Eye (tissue), 1 donor: Measurements from ENCODE around the gene CD46.
A peak's percentile ranks its signal among the peaks of the same experiment; 100 is the strongest.

Experiments
- DNase-seq: peaks from one replicate; pipeline ENCODE4 v3.0.0-alpha.2; 2015

Gene CD46

GRCh38 chr1:207817166-207817565 lies 65.3 kb downstream of the CD46 start:
- no peak for DNase-seq

GRCh38 chr1:207817778-207818751 lies 66.2 kb downstream of the CD46 start:
- DNase-seq, result no peak

- no peak for DNase-seq
Measured at GRCh38 chr1:207818971-207819451, 67.2 kb downstream of the CD46 start.

GRCh38 chr1:207820568-207821463 lies 69.0 kb downstream of the CD46 start:
- no peak for DNase-seq

- DNase-seq, result no peak
Measured at GRCh38 chr1:207821464-207822045, 69.7 kb downstream of the CD46 start.

- DNase-seq, result no peak
Measured at GRCh38 chr1:207822124-207822601, 70.3 kb downstream of the CD46 start.

GRCh38 chr1:207822602-207823451 lies 71.0 kb downstream of the CD46 start:
- no peak for DNase-seq

GRCh38 chr1:207823531-207823879 lies 71.7 kb downstream of the CD46 start:
- DNase-seq, result no peak

- peak; percentile 95 for DNase-seq
Measured at GRCh38 chr1:207823880-207824566, 72.2 kb downstream of the CD46 start.

- DNase-seq, result no peak
Measured at GRCh38 chr1:207824691-207825408, 73.0 kb downstream of the CD46 start.

GRCh38 chr1:207825409-207825695 lies 73.5 kb downstream of the CD46 start:
- DNase-seq, result no peak

GRCh38 chr1:207825719-207826556 lies 74.1 kb downstream of the CD46 start:
- no peak for DNase-seq

GRCh38 chr1:207826557-207827487 lies 75.0 kb downstream of the CD46 start:
- peak; percentile 50 for DNase-seq

- DNase-seq, result no peak
Measured at GRCh38 chr1:207827488-207827830, 75.6 kb downstream of the CD46 start.

- no peak for DNase-seq
Measured at GRCh38 chr1:207828046-207828445, 76.2 kb downstream of the CD46 start.

- DNase-seq, result peak; percentile 57
Measured at GRCh38 chr1:207828485-207829158, 76.8 kb downstream of the CD46 start.

GRCh38 chr1:207829576-207829975 lies 77.7 kb downstream of the CD46 start:
- DNase-seq, result no peak

GRCh38 chr1:207830788-207831187 lies 78.9 kb downstream of the CD46 start:
- no peak for DNase-seq
